GM12873 (cell line): ENCODE data around the gene GPR39.

Source experiments
- TF ChIP-seq, protein P1 (sequence below): IDR thresholded peaks from 2 replicates; pipeline ENCODE4 v1.5.1; 2012; ENCODE audit warnings: low read depth, mild to moderate bottlenecking, moderate library complexity, low read length, control low read depth; ENCODE audit not compliant: insufficient read depth; ENCODE audit errors: missing control alignments

GPR39 gene

DNA sequence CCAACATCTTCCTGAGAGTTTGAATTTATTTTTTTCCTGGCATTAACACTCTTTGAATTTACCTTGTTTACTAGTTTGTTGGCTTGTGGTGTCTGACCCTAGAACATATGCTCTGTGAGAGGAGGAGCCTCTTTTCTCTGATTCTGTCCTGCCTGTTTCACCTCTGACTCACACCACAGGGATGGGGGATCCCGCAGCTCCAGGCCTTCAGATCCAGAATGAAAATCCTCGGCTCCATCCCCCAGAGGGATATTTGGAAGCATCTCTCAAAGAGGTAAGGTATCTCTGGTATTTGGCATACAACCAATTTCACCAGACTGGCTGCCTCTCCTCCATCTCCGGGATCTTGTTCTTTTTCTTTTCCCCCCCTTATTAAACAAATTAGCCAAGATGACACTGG lies 104.7 kb downstream of the GPR39 start:
- TF ChIP-seq, protein P1, sequence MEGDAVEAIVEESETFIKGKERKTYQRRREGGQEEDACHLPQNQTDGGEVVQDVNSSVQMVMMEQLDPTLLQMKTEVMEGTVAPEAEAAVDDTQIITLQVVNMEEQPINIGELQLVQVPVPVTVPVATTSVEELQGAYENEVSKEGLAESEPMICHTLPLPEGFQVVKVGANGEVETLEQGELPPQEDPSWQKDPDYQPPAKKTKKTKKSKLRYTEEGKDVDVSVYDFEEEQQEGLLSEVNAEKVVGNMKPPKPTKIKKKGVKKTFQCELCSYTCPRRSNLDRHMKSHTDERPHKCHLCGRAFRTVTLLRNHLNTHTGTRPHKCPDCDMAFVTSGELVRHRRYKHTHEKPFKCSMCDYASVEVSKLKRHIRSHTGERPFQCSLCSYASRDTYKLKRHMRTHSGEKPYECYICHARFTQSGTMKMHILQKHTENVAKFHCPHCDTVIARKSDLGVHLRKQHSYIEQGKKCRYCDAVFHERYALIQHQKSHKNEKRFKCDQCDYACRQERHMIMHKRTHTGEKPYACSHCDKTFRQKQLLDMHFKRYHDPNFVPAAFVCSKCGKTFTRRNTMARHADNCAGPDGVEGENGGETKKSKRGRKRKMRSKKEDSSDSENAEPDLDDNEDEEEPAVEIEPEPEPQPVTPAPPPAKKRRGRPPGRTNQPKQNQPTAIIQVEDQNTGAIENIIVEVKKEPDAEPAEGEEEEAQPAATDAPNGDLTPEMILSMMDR = no peak

DNA sequence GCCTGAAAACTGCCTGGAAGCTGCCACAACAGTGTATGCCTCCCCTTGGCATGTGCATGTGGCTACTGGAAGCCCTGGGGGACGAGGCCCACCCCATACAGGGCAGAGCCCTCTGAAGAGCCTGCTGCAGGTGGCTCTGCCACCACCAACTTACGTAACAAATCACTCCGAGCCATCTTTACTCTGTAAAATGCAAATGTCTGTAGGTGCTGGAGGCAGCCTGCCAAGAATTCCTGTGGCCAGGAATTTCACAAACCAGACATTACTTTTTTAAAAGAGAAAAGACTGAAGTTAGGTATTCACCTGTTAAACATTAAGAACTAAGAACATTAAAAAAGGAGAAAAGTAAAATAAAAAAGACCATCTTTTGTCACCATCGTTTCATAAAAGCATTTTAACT lies 106.3 kb downstream of the GPR39 start:
- TF ChIP-seq, protein P1 = no peak

DNA sequence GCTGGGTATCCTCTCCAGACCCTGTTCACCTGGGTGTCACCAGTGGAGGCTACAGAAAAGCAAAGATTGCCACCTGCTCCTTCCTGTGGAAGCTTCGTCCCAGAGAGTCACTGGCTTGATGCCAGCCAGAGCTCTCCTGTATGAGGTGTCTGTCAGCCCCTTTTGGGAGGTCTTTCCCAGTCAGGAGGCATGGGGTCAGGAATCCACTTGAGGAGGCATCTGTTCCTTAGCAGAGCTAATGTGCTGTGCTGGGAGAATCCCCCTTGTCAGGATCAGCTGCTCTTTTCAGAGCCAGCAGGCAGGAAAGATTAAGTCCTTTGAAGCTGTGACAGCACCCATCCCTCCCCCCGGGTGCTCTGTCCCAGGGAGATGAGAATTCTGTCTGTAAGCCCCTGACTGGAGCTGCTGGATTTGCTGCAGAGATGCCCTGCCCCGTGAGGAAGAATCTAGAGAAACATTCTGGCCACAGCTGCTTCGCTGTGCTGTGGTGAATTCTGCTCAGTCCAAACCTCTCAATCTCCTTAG lies 121.8 kb downstream of the GPR39 start:
- TF ChIP-seq, protein P1 = no peak

DNA sequence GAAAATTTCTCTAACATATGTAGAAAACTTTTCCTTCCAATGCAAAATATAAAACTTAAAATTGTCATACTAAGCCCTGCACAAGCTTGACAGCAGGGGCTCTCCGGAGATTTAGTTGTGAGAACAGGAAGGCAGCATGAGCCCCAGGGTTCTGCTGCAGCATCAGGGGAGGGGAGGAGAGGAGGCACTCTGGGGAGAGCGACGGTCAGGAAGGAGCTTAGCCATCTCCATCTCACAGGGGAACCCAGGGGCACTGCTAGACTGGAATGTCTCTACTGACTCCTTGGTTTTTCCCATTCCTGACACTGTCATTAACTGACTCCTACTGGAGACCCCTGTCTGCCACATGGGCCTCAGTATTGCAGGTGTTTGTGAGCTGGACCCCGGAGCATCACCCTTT lies 123.6 kb downstream of the GPR39 start:
- TF ChIP-seq, protein P1 = no peak

DNA sequence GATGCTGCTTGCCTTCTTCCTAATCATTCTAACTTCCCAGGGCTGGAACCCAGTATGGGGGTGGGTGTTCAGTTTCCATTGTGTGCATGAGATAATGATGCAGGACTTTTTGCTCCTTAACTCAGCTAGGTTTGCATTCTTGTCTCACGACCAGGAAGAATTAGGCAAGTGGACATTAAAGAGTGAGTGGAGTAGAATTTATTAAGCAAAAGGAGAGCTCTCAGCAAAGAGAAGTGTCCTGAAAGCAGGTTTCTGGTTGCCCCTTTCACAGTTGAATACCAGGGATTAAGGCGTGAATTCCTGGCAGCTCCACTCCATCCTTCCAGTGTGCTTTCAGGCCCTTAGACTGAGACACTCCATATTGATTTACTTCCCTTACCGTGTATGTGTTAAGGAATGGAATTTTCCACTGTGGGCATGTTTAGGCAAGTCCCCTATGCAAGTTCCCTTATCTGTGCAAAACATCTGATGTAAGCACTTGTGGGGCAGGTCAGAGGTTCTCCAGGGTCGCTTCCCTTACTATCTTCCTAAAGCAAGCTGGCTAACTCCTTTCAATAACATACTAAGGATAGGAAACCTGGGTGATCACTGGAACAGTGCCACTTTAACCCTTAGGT lies 126.5 kb downstream of the GPR39 start:
- TF ChIP-seq, protein P1 = no peak

DNA sequence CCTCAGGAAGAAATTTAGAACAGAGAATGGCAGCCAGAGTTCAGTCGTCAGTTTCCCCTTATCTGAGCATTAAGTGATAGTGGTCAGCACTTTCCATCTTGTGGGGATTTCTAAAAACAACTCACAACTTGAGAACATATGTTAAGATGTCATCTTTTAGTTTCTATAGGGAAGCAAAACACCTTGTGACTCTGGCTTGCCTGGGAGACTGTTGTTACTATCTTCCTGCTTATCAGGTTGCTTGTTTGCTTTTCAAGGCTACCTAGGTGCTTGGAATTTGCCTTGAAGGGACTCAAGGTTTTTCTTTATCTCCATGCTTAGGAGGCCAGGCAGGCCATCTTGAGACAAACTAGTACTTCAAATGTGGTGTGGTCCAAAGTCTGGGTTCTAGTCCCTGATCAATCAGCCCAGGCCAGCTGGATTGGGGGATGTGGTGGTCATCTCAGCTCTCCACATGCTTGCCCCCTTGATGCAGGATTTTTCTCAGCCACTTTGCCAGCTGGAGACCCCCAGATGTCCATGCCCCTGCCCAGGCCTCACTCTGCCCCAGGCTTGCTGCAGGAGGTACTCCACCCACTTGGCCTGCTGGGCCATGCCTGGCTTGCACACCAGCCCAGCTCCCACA lies 127.5 kb downstream of the GPR39 start:
- TF ChIP-seq, protein P1 = no peak

DNA sequence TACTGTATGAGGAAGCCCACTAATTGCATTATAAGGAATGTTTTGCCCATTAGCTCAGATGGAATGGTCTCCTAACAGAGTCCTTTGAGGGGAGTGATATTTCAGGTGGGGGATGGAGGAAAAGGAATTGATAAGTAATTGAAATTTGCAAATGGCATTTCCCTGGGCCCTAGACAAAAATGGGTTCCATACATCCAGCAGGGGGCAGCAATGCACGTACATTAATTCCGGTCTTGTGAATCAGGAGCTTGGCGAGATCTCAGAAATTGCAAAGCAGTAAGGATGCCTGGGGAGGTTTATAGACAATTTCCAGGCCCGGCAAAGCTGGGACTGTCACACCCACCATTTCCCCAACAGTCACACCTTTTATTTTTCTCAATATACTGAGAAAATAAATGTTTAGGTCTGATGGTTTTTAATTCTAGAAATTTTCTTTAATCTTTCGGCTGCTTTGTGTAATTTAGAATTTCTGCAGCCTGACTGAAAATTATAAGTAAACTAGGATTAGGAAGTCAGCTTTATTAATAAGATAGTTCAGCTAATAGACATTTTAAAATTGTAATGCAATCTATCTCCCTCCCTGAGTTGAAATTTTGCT lies 130.6 kb downstream of the GPR39 start:
- TF ChIP-seq, protein P1 = peak; percentile 68
